Left ventricle myocardium superior (tissue), 1 donor: ENCODE results near the gene LRP1-AS. TPM values are rescaled to one million over a fixed set of nuclear protein-coding genes. Genes with fewer than 3 reads are reported as not detected.

ENCODE experiments used
- ATAC-seq: fragments of 200-7000 bp; cut with Tn5 transposase; one replicate; pipeline ENCODE4 v1.9.1; 2020; ENCODE audit warnings: mild to moderate bottlenecking, moderate library complexity
- DNase-seq: peaks from one replicate; pipeline ENCODE4 v3.0.0-alpha.2; 2020
- intact Hi-C: fragments of 100-400 bp; cut with micrococcal nuclease; formaldehyde crosslinking; loops from one replicate; pipeline ENCODE4 v1.11.0; 2022
- total RNA-seq: library from RNA; stranded (reverse); fragmentation: NEBNext Ultra II Directional; extraction: Animal tissue kit (Norgen Biotek cat#: 25700); gene quantifications from one replicate; pipeline ENCODE4 v1.2.1, GENCODE V29; 2021
- donor health status: DM: no; HTN: yes; CAD: no; lungs with severe emphysema.

LRP1-AS gene
- total RNA-seq, 1 donor from 2014 or later: not detected

- intact Hi-C loops: no loop called here
- no peak for ATAC-seq
- no peak for DNase-seq
Observed at GRCh38 chr12:57164966-57165625, 17.7 kb upstream of the LRP1-AS start.

- no peak for ATAC-seq
- DNase-seq: no peak
- intact Hi-C loops: no loop called here
Observed at GRCh38 chr12:57164454-57164853, 17.0 kb upstream of the LRP1-AS start.

GRCh38 chr12:57162553-57163125, 15.2 kb upstream of the LRP1-AS start:
- ATAC-seq (peak; percentile 28), DNase-seq (no peak)
- intact Hi-C loops: no loop called here

- DNase-seq (no peak), ATAC-seq (no peak)
- intact Hi-C loops: no loop called here
Observed at GRCh38 chr12:57161491-57161890, 14.1 kb upstream of the LRP1-AS start.

- intact Hi-C loops: no loop called here
- no peak for DNase-seq
- ATAC-seq: no peak
Observed at GRCh38 chr12:57160741-57161140, 13.3 kb upstream of the LRP1-AS start.

GRCh38 chr12:57160040-57160439, 12.6 kb upstream of the LRP1-AS start:
- no peak for DNase-seq
- ATAC-seq: no peak
- intact Hi-C loops: no loop called here

- ATAC-seq: peak; percentile 38
- DNase-seq: no peak
- intact Hi-C loops: no loop called here
Observed at GRCh38 chr12:57159311-57159710, 11.9 kb upstream of the LRP1-AS start.

GRCh38 chr12:57158665-57159064, 11.2 kb upstream of the LRP1-AS start:
- DNase-seq: no peak
- ATAC-seq: peak; percentile 31
- intact Hi-C loops: no loop called here

GRCh38 chr12:57158186-57158585, 10.8 kb upstream of the LRP1-AS start:
- ATAC-seq (no peak), DNase-seq (no peak)
- intact Hi-C loops: no loop called here

GRCh38 chr12:57157588-57158173, 10.3 kb upstream of the LRP1-AS start:
- ATAC-seq (peak; percentile 8), DNase-seq (no peak)
- intact Hi-C loops: no loop called here

GRCh38 chr12:57156701-57157403, 9.4 kb upstream of the LRP1-AS start:
- intact Hi-C loops: no loop called here
- peak; percentile 72 for DNase-seq
- peak; percentile 3 for ATAC-seq

- intact Hi-C loops: no loop called here
- ATAC-seq (no peak), DNase-seq (no peak)
Observed at GRCh38 chr12:57154804-57155434, 7.5 kb upstream of the LRP1-AS start.

GRCh38 chr12:57154076-57154475, 6.7 kb upstream of the LRP1-AS start:
- no peak for ATAC-seq
- intact Hi-C loops: no loop called here
- no peak for DNase-seq

- no peak for ATAC-seq
- intact Hi-C loops: no loop called here
Observed at GRCh38 chr12:57153415-57153997, 6.1 kb upstream of the LRP1-AS start.

GRCh38 chr12:57152639-57153038, 5.2 kb upstream of the LRP1-AS start:
- intact Hi-C loops: no loop called here
- no peak for DNase-seq
- peak; percentile 29 for ATAC-seq

More at GRCh38 chr12:57153415-57153997, 6.1 kb upstream of the LRP1-AS start:
- no peak for DNase-seq

GRCh38 chr12:57151741-57152630, 4.6 kb upstream of the LRP1-AS start:
- ATAC-seq: peak; percentile 55
- peak; percentile 66 for DNase-seq
- intact Hi-C loops: no loop called here

- intact Hi-C loops: no loop called here
- ATAC-seq: no peak
- no peak for DNase-seq
Observed at GRCh38 chr12:57150400-57151000, 3.1 kb upstream of the LRP1-AS start.
